SK-N-SH (cell line): ENCODE data around the gene MYO16. TPM values are rescaled to one million over a fixed set of nuclear protein-coding genes. Genes with fewer than 3 reads are reported as not detected.

Source experiments
- CTCF ChIA-PET: fragments of 300-600, 350-600 bp; formaldehyde crosslinking; extraction: SDS; loops from one replicate; lab custom pipeline; 2021; lab: Yijun Ruan, JAX
- POLR2A ChIA-PET: fragments of 350-600 bp; sonication (Branson Sonifier 250); formaldehyde crosslinking; extraction: SDS; loops from one replicate; lab custom pipeline; 2020; ENCODE audit warnings: antibody characterized with exemption, inconsistent platforms; lab: Yijun Ruan, JAX
- DNase-seq: peaks from one replicate; pipeline ENCODE4 v3.0.0; 2012
- H2AFZ ChIP-seq: fragments of 200-600 bp; sonication (generic); 2 replicates; pipeline ENCODE4 v1.8.1; 2016; ENCODE audit warnings: antibody characterized with exemption, mild to moderate bottlenecking, low read depth
- H3F3A ChIP-seq: fragments of 200-600 bp; sonication (generic); replicated peaks from 2 replicates; pipeline ENCODE3; 2016; ENCODE audit warnings: antibody characterized with exemption, mild to moderate bottlenecking; ENCODE audit not compliant: insufficient read depth
- H3K27ac ChIP-seq, 2 experiments: fragments of 200-500 bp in 1 of 2; fragments of 200-600 bp in 1 of 2; sonication (Bioruptor generic) in 1 of 2; sonication (generic), shearing (Covaris generic) in 1 of 2; 2 replicates each; pipeline versions ENCODE4 v1.5.1 to v1.6.1; 2014 to 2016; ENCODE audit warnings: low read depth in 2 of 2, inconsistent platforms in 1 of 2, low read length in 1 of 2, mild to moderate bottlenecking in 1 of 2, mixed read lengths in 1 of 2
- H3K27me3 ChIP-seq: fragments of 200-600 bp; sonication (generic), shearing (Covaris generic); 2 replicates; pipeline ENCODE4 v1.6.1; 2016; ENCODE audit warnings: mixed run types; ENCODE audit not compliant: insufficient read depth
- H3K36me3 ChIP-seq, 2 experiments: fragments of 200-500 bp in 1 of 2; fragments of 200-600 bp in 1 of 2; sonication (Bioruptor generic) in 1 of 2; sonication (generic) in 1 of 2; replicated peaks in 1 of 2; 2 replicates each; pipeline versions ENCODE3 to v1.5.1; 2014 to 2016; ENCODE audit warnings: low read length in 1 of 2, mild to moderate bottlenecking in 1 of 2; ENCODE audit not compliant: insufficient read depth in 2 of 2, control insufficient read depth in 1 of 2
- H3K4me1 ChIP-seq, 2 experiments: fragments of 200-500 bp in 1 of 2; fragments of 200-600 bp in 1 of 2; sonication (Bioruptor generic) in 1 of 2; sonication (generic), shearing (Covaris generic) in 1 of 2; 2 replicates each; pipeline versions ENCODE4 v1.5.1 to v1.6.1; 2014 to 2016; ENCODE audit warnings: low read depth in 1 of 2, low read length in 1 of 2, mixed run types in 1 of 2; ENCODE audit not compliant: insufficient read depth in 2 of 2, control insufficient read depth in 1 of 2
- H3K4me2 ChIP-seq: fragments of 200-600 bp; sonication (generic), shearing (Covaris generic); 2 replicates; pipeline ENCODE4 v1.6.1; 2017; ENCODE audit warnings: mixed run types
- H3K4me3 ChIP-seq, 2 experiments: fragments of 200-500 bp in 1 of 2; fragments of 200-600 bp in 1 of 2; sonication (Bioruptor generic) in 1 of 2; sonication (generic), shearing (Covaris generic) in 1 of 2; 2 replicates each; pipeline versions ENCODE4 v1.5.1 to v1.8.1; 2014 to 2016; ENCODE audit warnings: low read depth in 2 of 2, inconsistent platforms in 1 of 2, low read length in 1 of 2, mild to moderate bottlenecking in 1 of 2, mixed read lengths in 1 of 2, moderate library complexity in 1 of 2
- H3K79me2 ChIP-seq: fragments of 200-600 bp; sonication (generic); 2 replicates; pipeline ENCODE4 v1.8.1; 2017; ENCODE audit warnings: mild to moderate bottlenecking; ENCODE audit not compliant: insufficient read depth
- H3K9ac ChIP-seq: fragments of 200-600 bp; sonication (generic); 2 replicates; pipeline ENCODE4 v1.6.1; 2017; ENCODE audit warnings: mixed run types
- H3K9me2 ChIP-seq: fragments of 200-600 bp; sonication (generic); 2 replicates; pipeline ENCODE4 v1.6.1; 2017; ENCODE audit warnings: mixed run types
- H3K9me3 ChIP-seq: fragments of 200-600 bp; sonication (generic); 2 replicates; pipeline ENCODE4 v1.6.1; 2017; ENCODE audit warnings: mixed run types, mild to moderate bottlenecking, moderate library complexity
- H4K20me1 ChIP-seq: fragments of 200-600 bp; sonication (generic); 2 replicates; pipeline ENCODE4 v1.6.1; 2017; ENCODE audit warnings: mild to moderate bottlenecking, mixed run types; ENCODE audit not compliant: insufficient read depth
- CHD2 ChIP-seq: fragments of 150-350 bp; IDR thresholded peaks from 2 replicates; pipeline ENCODE4 v1.6.1; 2018; ENCODE audit warnings: low read length; ENCODE audit not compliant: partially characterized antibody
- EZH2phosphoT487 ChIP-seq: fragments of 200-600 bp; sonication (generic); IDR thresholded peaks from 2 replicates; pipeline ENCODE4 v1.6.1; 2017; ENCODE audit warnings: low read depth, mixed run types, mild to moderate bottlenecking, antibody characterized with exemption, moderate library complexity, borderline replicate concordance
- FOXJ3 ChIP-seq: sonication (generic); formaldehyde crosslinking; IDR thresholded peaks from 2 replicates; pipeline ENCODE4 v1.5.1; 2020; ENCODE audit warnings: mild to moderate bottlenecking, missing genetic modification reagents
- FOXM1 ChIP-seq: IDR thresholded peaks from 2 replicates; pipeline ENCODE4 v1.4.0; 2012; ENCODE audit warnings: low read depth, mild to moderate bottlenecking
- RXRA ChIP-seq: IDR thresholded peaks from 2 replicates; pipeline ENCODE4 v1.4.0; 2012; ENCODE audit warnings: low read depth, mild to moderate bottlenecking, borderline replicate concordance
- SIN3A ChIP-seq: IDR thresholded peaks from 2 replicates; pipeline ENCODE4 v1.6.1; 2012; ENCODE audit warnings: low read depth, mild to moderate bottlenecking, low read length, moderate library complexity, borderline replicate concordance
- TAF1 ChIP-seq: IDR thresholded peaks from 2 replicates; pipeline ENCODE4 v1.6.1; 2012; ENCODE audit warnings: low read depth, mild to moderate bottlenecking, low read length, moderate library complexity, borderline replicate concordance
- YY1 ChIP-seq: IDR thresholded peaks from 2 replicates; pipeline ENCODE4 v1.4.0; 2012; ENCODE audit warnings: low read depth, mild to moderate bottlenecking
- WGBS: methylation state at CpG from one replicate; pipeline ENCODE4 v1.1.6; 2017; ENCODE audit warnings: low lambda C conversion rate; 5-methylcytosine and 5-hydroxymethylcytosine counted together
- polyA plus RNA-seq, 3 experiments: library from polyadenylated mRNA; depleted of rRNA; stranded (reverse); fragments of >200 nt; gene quantifications; 2 replicates each; pipeline ENCODE4 v1.2.3, GENCODE V29; 2012
- TF ChIP-seq, protein P1 (sequence below): IDR thresholded peaks from 2 replicates; pipeline ENCODE4; 2012
- TF ChIP-seq, protein P2 (sequence below): IDR thresholded peaks from 2 replicates; pipeline ENCODE4 v1.6.1; 2012; ENCODE audit warnings: mild to moderate bottlenecking, low read depth, low read length, moderate library complexity

Gene MYO16
- polyA plus RNA-seq, 1 of the 3 experiments (the other 2 are of a cell fraction), result 0.07 TPM

DNA sequence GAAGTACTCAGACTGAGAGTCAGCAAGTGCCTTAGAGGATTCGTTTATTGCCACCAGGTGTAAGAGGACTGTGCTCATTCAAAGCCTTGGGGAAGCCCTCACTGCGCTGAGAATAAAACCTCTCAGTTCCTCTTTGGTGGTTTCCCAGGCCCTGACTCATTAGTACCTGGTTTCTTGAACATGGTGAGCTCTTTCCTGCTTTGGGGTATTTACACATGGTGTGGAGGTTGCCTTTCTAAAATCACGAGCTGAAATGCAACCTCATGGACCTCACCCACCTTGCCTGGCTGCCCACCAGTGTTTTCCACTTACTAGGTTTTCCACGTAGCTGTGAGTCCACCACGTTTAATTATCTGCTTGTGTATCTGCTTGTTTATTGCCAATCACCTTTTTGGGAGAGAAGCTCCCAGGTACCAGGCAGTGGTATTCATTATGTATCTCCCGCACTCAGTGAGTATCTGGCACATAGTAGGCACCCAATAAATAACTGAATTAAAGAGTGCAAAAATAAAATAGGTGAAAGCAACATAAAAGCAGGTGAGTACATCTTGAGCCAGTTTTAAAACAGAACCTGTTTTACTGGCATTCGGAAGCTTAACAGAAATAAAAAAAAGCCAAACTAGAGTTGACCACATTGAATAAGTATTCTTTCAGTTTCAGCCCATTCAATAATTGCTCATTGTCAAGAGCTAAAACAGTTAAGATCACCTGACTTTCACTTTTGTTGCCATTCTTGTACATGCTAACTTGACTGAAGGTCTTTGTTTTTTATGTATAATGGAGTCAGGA is 533.0 kb downstream of the MYO16 start (continued):
- no peak for TF ChIP-seq FOXJ3 (CRISPR knock-in tag)
- no peak for TF ChIP-seq CHD2
- no peak for TF ChIP-seq SIN3A
- TF ChIP-seq RXRA, result no peak
- TF ChIP-seq, protein P1, sequence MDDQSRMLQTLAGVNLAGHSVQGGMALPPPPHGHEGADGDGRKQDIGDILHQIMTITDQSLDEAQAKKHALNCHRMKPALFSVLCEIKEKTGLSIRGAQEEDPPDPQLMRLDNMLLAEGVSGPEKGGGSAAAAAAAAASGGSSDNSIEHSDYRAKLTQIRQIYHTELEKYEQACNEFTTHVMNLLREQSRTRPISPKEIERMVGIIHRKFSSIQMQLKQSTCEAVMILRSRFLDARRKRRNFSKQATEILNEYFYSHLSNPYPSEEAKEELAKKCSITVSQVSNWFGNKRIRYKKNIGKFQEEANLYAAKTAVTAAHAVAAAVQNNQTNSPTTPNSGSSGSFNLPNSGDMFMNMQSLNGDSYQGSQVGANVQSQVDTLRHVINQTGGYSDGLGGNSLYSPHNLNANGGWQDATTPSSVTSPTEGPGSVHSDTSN, result no peak
- TF ChIP-seq FOXM1, result no peak
- no peak for TF ChIP-seq EZH2phosphoT487

DNA sequence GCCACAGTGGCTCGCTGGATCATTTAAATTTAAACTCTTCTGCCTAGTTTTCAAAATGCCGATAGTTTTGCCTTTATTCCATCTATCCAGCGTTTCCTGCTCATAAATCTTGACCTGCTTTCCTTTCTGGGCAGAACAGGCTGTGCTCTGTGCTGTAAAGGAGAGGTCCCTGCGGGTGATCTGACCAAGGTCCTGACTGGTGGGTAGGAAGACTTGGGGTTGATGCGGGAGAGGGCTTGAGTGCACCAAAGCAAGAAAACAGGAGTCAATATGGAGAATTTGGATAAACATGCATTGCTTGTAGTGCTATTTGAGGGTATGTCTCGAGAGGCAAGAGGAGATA is 533.6 kb downstream of the MYO16 start:
- Histone ChIP-seq H3K4me1 (peaks cover 0 to 14% of the 10 kb centered on the region in 2 experiments; a peak in 2 of 4 replicates), H4K20me1 (no peaks in the 10 kb centered on the region), H2AFZ (no peak overlapping the region), H3K4me3 (no peak overlapping the region)
- POLR2A ChIA-PET, result no interaction called here
- TF ChIP-seq, protein P2, sequence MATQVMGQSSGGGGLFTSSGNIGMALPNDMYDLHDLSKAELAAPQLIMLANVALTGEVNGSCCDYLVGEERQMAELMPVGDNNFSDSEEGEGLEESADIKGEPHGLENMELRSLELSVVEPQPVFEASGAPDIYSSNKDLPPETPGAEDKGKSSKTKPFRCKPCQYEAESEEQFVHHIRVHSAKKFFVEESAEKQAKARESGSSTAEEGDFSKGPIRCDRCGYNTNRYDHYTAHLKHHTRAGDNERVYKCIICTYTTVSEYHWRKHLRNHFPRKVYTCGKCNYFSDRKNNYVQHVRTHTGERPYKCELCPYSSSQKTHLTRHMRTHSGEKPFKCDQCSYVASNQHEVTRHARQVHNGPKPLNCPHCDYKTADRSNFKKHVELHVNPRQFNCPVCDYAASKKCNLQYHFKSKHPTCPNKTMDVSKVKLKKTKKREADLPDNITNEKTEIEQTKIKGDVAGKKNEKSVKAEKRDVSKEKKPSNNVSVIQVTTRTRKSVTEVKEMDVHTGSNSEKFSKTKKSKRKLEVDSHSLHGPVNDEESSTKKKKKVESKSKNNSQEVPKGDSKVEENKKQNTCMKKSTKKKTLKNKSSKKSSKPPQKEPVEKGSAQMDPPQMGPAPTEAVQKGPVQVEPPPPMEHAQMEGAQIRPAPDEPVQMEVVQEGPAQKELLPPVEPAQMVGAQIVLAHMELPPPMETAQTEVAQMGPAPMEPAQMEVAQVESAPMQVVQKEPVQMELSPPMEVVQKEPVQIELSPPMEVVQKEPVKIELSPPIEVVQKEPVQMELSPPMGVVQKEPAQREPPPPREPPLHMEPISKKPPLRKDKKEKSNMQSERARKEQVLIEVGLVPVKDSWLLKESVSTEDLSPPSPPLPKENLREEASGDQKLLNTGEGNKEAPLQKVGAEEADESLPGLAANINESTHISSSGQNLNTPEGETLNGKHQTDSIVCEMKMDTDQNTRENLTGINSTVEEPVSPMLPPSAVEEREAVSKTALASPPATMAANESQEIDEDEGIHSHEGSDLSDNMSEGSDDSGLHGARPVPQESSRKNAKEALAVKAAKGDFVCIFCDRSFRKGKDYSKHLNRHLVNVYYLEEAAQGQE, result peak; percentile 88
- TF ChIP-seq TAF1 (no peak), YY1 (no peak)
- TF ChIP-seq, all 33 proteins: peak for 1
- DNase-seq, result no peak
- H3K36me3 ChIP-seq, result no peaks in the 10 kb centered on the region
- CTCF ChIA-PET, result no interaction called here
- 90% methylated on average over 6 of the region's 6 CpGs for WGBS
- H3K27me3 ChIP-seq, result no peaks in the 10 kb centered on the region
- H3K79me2 ChIP-seq, result no peaks in the 10 kb centered on the region
- H3K27ac ChIP-seq, result no peak overlapping the region
- H3K9ac ChIP-seq, result no peak overlapping the region
- H3K9me2 ChIP-seq, result no peaks in the 10 kb centered on the region
- H3K9me3 ChIP-seq, result no peaks in the 10 kb centered on the region
- no peaks in the 10 kb centered on the region for H3F3A ChIP-seq
- H3K4me2 ChIP-seq, result no peak overlapping the region
